ENCODE data around the gene PCDH9.

GRCh38 chr13:67168384-67168783 is 61.8 kb downstream of the PCDH9 start:
- TF ChIP-seq POLR2A (IDR thresholded peaks at IDR 0.05) (no peak), CTCF (IDR thresholded peaks at IDR 0.05) (no peak)

Data from upper lobe of left lung (tissue), 4 donors.